OCI-LY1 (cell line): ENCODE data around the gene ABCF1.

Experiments
- H2AFZ ChIP-seq: fragments of 200-600 bp; sonication (generic), shearing (Covaris generic); 2 replicates; pipeline ENCODE4 v1.6.0; 2014; ENCODE audit warnings: antibody characterized with exemption, mild to moderate bottlenecking, low read length
- H3F3A ChIP-seq: fragments of 200-600 bp; sonication (generic), shearing (Covaris generic); 2 replicates; pipeline ENCODE4 v1.6.0; 2014; ENCODE audit warnings: mild to moderate bottlenecking, antibody characterized with exemption, low read length, moderate library complexity; ENCODE audit not compliant: insufficient read depth
- H3K27ac ChIP-seq: fragments of 200-600 bp; sonication (generic); 2 replicates; pipeline ENCODE4 v1.5.1; 2014; ENCODE audit warnings: low read length, mixed run types, mild to moderate bottlenecking, low read depth; ENCODE audit not compliant: poor library complexity, severe bottlenecking
- H3K27me3 ChIP-seq: fragments of 200-600 bp; sonication (generic); 2 replicates; pipeline ENCODE4 v1.6.0; 2014; ENCODE audit warnings: antibody characterized with exemption, mild to moderate bottlenecking, low read length, moderate library complexity; ENCODE audit not compliant: insufficient read depth
- H3K36me3 ChIP-seq: fragments of 200-600 bp; sonication (generic); 2 replicates; pipeline ENCODE4 v1.6.1; 2014; ENCODE audit warnings: mild to moderate bottlenecking, antibody characterized with exemption, low read length, moderate library complexity, mixed read lengths; ENCODE audit not compliant: insufficient read depth
- H3K4me1 ChIP-seq: fragments of 200-600 bp; sonication (generic); 2 replicates; pipeline ENCODE4 v1.5.1; 2014; ENCODE audit warnings: mild to moderate bottlenecking, low read length, moderate library complexity; ENCODE audit not compliant: insufficient read depth, severe bottlenecking
- H3K4me2 ChIP-seq: fragments of 200-600 bp; sonication (generic), shearing (Covaris generic); 2 replicates; pipeline ENCODE4 v1.6.1; 2014; ENCODE audit warnings: low read length
- H3K4me3 ChIP-seq: fragments of 200-600 bp; sonication (generic); 2 replicates; pipeline ENCODE4 v1.5.1; 2014; ENCODE audit warnings: low read length, low read depth, mild to moderate bottlenecking, mixed read lengths; ENCODE audit not compliant: poor library complexity, severe bottlenecking
- H3K79me2 ChIP-seq: fragments of 200-600 bp; shearing (Covaris generic); 2 replicates; pipeline ENCODE4 v1.6.1; 2016; ENCODE audit warnings: mixed run types, low read length, mixed read lengths; ENCODE audit not compliant: insufficient read depth
- H3K9ac ChIP-seq: fragments of 200-600 bp; sonication (generic), shearing (Covaris generic); 2 replicates; pipeline ENCODE4 v1.6.1; 2014; ENCODE audit warnings: mild to moderate bottlenecking, low read length, mixed read lengths
- H3K9me2 ChIP-seq: fragments of 200-600 bp; sonication (generic), shearing (Covaris generic); 2 replicates; pipeline ENCODE4 v1.6.1; 2014; ENCODE audit warnings: low read depth, mild to moderate bottlenecking, low read length, mixed read lengths
- H3K9me3 ChIP-seq: fragments of 200-600 bp; shearing (Covaris generic); 2 replicates; pipeline ENCODE4 v1.6.1; 2014; ENCODE audit warnings: low read length, mixed read lengths
- H4K20me1 ChIP-seq: fragments of 200-600 bp; sonication (generic), shearing (Covaris generic); 2 replicates; pipeline ENCODE4 v1.6.0; 2016; ENCODE audit warnings: mild to moderate bottlenecking, low read length; ENCODE audit not compliant: insufficient read depth
- CTCF ChIP-seq: fragments of 200-600 bp; sonication (generic), shearing (Covaris generic); IDR thresholded peaks from 2 replicates; pipeline ENCODE4 v1.5.1; 2017; ENCODE audit warnings: mild to moderate bottlenecking, antibody characterized with exemption, low read length, moderate library complexity, mixed read lengths
- EZH2 ChIP-seq: fragments of 200-600 bp; sonication (generic), shearing (Covaris generic); IDR thresholded peaks from 2 replicates; pipeline ENCODE4 v1.8.0; 2017; ENCODE audit warnings: borderline replicate concordance, mixed run types, mild to moderate bottlenecking, antibody characterized with exemption, low read length, moderate library complexity, mixed read lengths

ABCF1 gene

GRCh38 chr6:30530014-30530413, 41.2 kb upstream of the ABCF1 start:
- H3K9me3 ChIP-seq, result no peaks in the 10 kb centered on the region
- H2AFZ ChIP-seq, result no peak overlapping the region
- H3K9me2 ChIP-seq, result no peaks in the 10 kb centered on the region
- peaks cover 31% of the 10 kb centered on the region for H3K4me1 ChIP-seq
- no peaks in the 10 kb centered on the region for H4K20me1 ChIP-seq
- H3K79me2 ChIP-seq, result no peaks in the 10 kb centered on the region
- H3K9ac ChIP-seq, result no peak overlapping the region
- TF ChIP-seq CTCF (no peak), EZH2 (no peak)
- no peak overlapping the region for H3K4me3 ChIP-seq
- H3K27me3 ChIP-seq, result no peaks in the 10 kb centered on the region
- H3K36me3 ChIP-seq, result no peaks in the 10 kb centered on the region
- H3K27ac ChIP-seq, result peak overlapping the region; percentile 16
- H3K4me2 ChIP-seq, result no peak overlapping the region
- H3F3A ChIP-seq, result no peaks in the 10 kb centered on the region

- peaks cover 17% of the 10 kb centered on the region for H3K4me1 ChIP-seq
- H3K27ac ChIP-seq, result no peak overlapping the region
- TF ChIP-seq CTCF (no peak), EZH2 (no peak)
- no peak overlapping the region for H3K4me3 ChIP-seq
- H3K9ac ChIP-seq, result no peak overlapping the region
- no peaks in the 10 kb centered on the region for H3F3A ChIP-seq
- H3K79me2 ChIP-seq, result no peaks in the 10 kb centered on the region
- H2AFZ ChIP-seq, result no peak overlapping the region
- H3K9me2 ChIP-seq, result no peaks in the 10 kb centered on the region
- H3K36me3 ChIP-seq, result no peaks in the 10 kb centered on the region
- no peaks in the 10 kb centered on the region for H3K27me3 ChIP-seq
- no peak overlapping the region for H3K4me2 ChIP-seq
- no peaks in the 10 kb centered on the region for H3K9me3 ChIP-seq
- no peaks in the 10 kb centered on the region for H4K20me1 ChIP-seq
These were observed 37.6 kb upstream of the ABCF1 start for GRCh38 chr6:30533460-30534294.

- 0 out of 2 replicates have a peak, but pooled peaks cover 3% of the 10 kb centered on the region for H3F3A ChIP-seq
- no peaks in the 10 kb centered on the region for H3K9me2 ChIP-seq
- no peak overlapping the region for H3K27ac ChIP-seq
- TF ChIP-seq EZH2, result no peak
- no peak for TF ChIP-seq CTCF
- H4K20me1 ChIP-seq, result no peaks in the 10 kb centered on the region
- H3K4me3 ChIP-seq, result no peak overlapping the region
- H3K9ac ChIP-seq, result no peak overlapping the region
- H3K9me3 ChIP-seq, result no peaks in the 10 kb centered on the region
- peaks cover 12% of the 10 kb centered on the region for H3K4me1 ChIP-seq
- H3K79me2 ChIP-seq, result no peaks in the 10 kb centered on the region
- no peaks in the 10 kb centered on the region for H3K36me3 ChIP-seq
- no peak overlapping the region for H2AFZ ChIP-seq
- H3K4me2 ChIP-seq, result no peak overlapping the region
- no peaks in the 10 kb centered on the region for H3K27me3 ChIP-seq
These were observed 33.3 kb upstream of the ABCF1 start for GRCh38 chr6:30537931-30538330.
